CD8-positive, alpha-beta memory T cell (primary cell): ENCODE measurements around the gene UTP11. TPM values are rescaled to one million over a fixed set of nuclear protein-coding genes. Genes with fewer than 3 reads are reported as not detected.
A peak's percentile ranks its signal among the peaks of the same experiment; 100 is the strongest.

Source experiments
- CTCF ChIA-PET: fragments of 350-600 bp; sonication (Branson Sonifier 250); formaldehyde crosslinking; loops from one replicate; lab custom pipeline; 2021; ENCODE audit warnings: antibody characterized with exemption; lab: Charles Lee
- POLR2A ChIA-PET: fragments of 350-600 bp; sonication (Branson Sonifier 250); formaldehyde crosslinking; loops from one replicate; lab custom pipeline; 2021; ENCODE audit warnings: antibody characterized with exemption; lab: Charles Lee
- DNase-seq, 5 donors: peaks; one replicate each; pipeline versions ENCODE4 v3.0.0 to v3.0.0-alpha.2; 2020 to 2022; ENCODE audit warnings: mixed read lengths in 1 of 5
- H3K27ac ChIP-seq: one replicate; pipeline ENCODE4 v1.7.0; 2013; ENCODE audit warnings: low read depth, mild to moderate bottlenecking, low read length, moderate library complexity
- H3K27me3 ChIP-seq: 2 replicates; pipeline ENCODE4 v1.7.0; 2013; ENCODE audit warnings: low read length, mild to moderate bottlenecking; ENCODE audit not compliant: insufficient read depth, poor library complexity, severe bottlenecking
- H3K36me3 ChIP-seq: 2 replicates; pipeline ENCODE4 v1.7.0; 2013; ENCODE audit warnings: mild to moderate bottlenecking, low read length, moderate library complexity; ENCODE audit not compliant: insufficient read depth
- H3K4me1 ChIP-seq: 2 replicates; pipeline ENCODE4 v1.7.0; 2013; ENCODE audit warnings: mild to moderate bottlenecking, low read length, moderate library complexity; ENCODE audit not compliant: insufficient read depth
- H3K4me3 ChIP-seq: 2 replicates; pipeline ENCODE4 v1.7.0; 2013; ENCODE audit warnings: mild to moderate bottlenecking, low read length
- H3K9me3 ChIP-seq: 2 replicates; pipeline ENCODE4 v1.7.0; 2013; ENCODE audit warnings: mild to moderate bottlenecking, low read length
- H3K27ac Mint-ChIP-seq, 8 donors: one replicate each; pipeline ENCODE4 v1.8.0; 2020 to 2021; ENCODE audit warnings: mixed read lengths in 8 of 8, mild to moderate bottlenecking in 6 of 8, inconsistent platforms in 3 of 8, moderate library complexity in 3 of 8
- H3K27me3 Mint-ChIP-seq, 2 donors: one replicate each; pipeline ENCODE4 v1.8.0; 2020 to 2021; ENCODE audit warnings: mixed read lengths in 2 of 2, mild to moderate bottlenecking in 1 of 2, moderate library complexity in 1 of 2
- H3K36me3 Mint-ChIP-seq, 3 donors: one replicate each; pipeline ENCODE4 v1.8.0; 2020 to 2021; ENCODE audit warnings: mixed read lengths in 3 of 3, inconsistent platforms in 1 of 3, mild to moderate bottlenecking in 1 of 3
- H3K4me1 Mint-ChIP-seq, 3 donors: one replicate each; pipeline ENCODE4 v1.8.0; 2020 to 2021; ENCODE audit warnings: mixed read lengths in 3 of 3, inconsistent platforms in 1 of 3, mild to moderate bottlenecking in 1 of 3
- H3K4me3 Mint-ChIP-seq, 7 donors: one replicate each; pipeline ENCODE4 v1.8.0; 2020 to 2021; ENCODE audit warnings: mixed read lengths in 7 of 7, mild to moderate bottlenecking in 6 of 7, moderate library complexity in 4 of 7, inconsistent platforms in 2 of 7
- H3K9me3 Mint-ChIP-seq, 5 donors: one replicate each; pipeline ENCODE4 v1.8.0; 2020 to 2022; ENCODE audit warnings: mixed read lengths in 5 of 5, mild to moderate bottlenecking in 3 of 5, moderate library complexity in 2 of 5, inconsistent platforms in 1 of 5
- polyA plus RNA-seq: library from polyadenylated mRNA; unstranded; fragments of 300-500 nt; fragmentation: Illumina TruSeq; gene quantifications from one replicate; pipeline ENCODE4 v1.2.3, GENCODE V29; 2021
- total RNA-seq, 2 experiments: library from RNA; stranded (reverse); gene quantifications; one replicate each; pipeline ENCODE4 v1.2.3, GENCODE V29; 2021

Gene UTP11
- total and polyA plus RNA-seq, 3 experiments from 2014 or later = 22.4 to 73.6 (median 73.5) TPM

DNA sequence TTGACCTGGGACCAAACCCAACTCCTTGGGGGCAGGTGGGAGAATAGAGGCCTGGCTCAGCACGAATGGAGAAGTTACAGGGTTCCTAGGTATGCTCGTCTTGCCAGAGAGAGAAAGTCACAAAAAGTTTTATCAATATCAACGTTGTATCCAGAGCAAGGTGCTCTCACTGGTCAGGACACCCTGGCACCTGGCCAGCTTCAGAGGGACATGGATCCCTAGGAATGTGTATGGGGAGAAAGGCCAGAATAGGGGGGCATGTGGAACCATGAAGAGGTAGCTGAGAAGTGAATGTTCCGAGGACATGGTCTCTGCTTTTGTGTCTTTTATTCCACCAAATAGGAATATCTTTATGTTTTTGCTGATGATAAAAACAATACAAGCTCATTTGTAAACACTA lies 43.4 kb downstream of the UTP11 start:
- peaks cover 8 to 9% of the 10 kb centered on the region in 2 donors for H3K27me3 Mint-ChIP-seq
- POLR2A ChIA-PET = no interaction called here
- Histone ChIP-seq H3K4me3 (no peak overlapping the region), H3K9me3 (no peaks in the 10 kb centered on the region), H3K27me3 (no peaks in the 10 kb centered on the region), H3K27ac (no peak overlapping the region), H3K4me1 (no peaks in the 10 kb centered on the region), H3K36me3 (no peaks in the 10 kb centered on the region)
- CTCF ChIA-PET = no interaction called here
- no peak for DNase-seq
- H3K4me3 Mint-ChIP-seq = peak overlapping the region in 1 of 7 donors; percentile 1
- H3K27ac Mint-ChIP-seq = no peak overlapping the region
- no peaks in the 10 kb centered on the region for H3K36me3 Mint-ChIP-seq
- peaks cover 0 to under 1% (median 0%) of the 10 kb centered on the region in 5 donors for H3K9me3 Mint-ChIP-seq
- peaks cover 8 to 17% (median 14%) of the 10 kb centered on the region in 3 donors for H3K4me1 Mint-ChIP-seq

GRCh38 chr1:38059635-38060250 lies 47.2 kb downstream of the UTP11 start:
- Histone ChIP-seq H3K4me1 (no peaks in the 10 kb centered on the region), H3K4me3 (no peak overlapping the region), H3K27ac (no peak overlapping the region), H3K27me3 (no peaks in the 10 kb centered on the region), H3K36me3 (no peaks in the 10 kb centered on the region), H3K9me3 (no peaks in the 10 kb centered on the region)
- peak overlapping the region in 1 of 8 donors; percentile 48 for H3K27ac Mint-ChIP-seq
- ChIA-PET CTCF (no interaction called here), POLR2A (no interaction called here)
- peaks cover 7 to 12% of the 10 kb centered on the region in 2 donors for H3K27me3 Mint-ChIP-seq
- H3K9me3 Mint-ChIP-seq = peaks cover 0 to 1% (median 0%) of the 10 kb centered on the region in 5 donors
- H3K36me3 Mint-ChIP-seq = no peaks in the 10 kb centered on the region
- H3K4me3 Mint-ChIP-seq = no peak overlapping the region
- DNase-seq = no peak
- no peaks in the 10 kb centered on the region for H3K4me1 Mint-ChIP-seq

DNA sequence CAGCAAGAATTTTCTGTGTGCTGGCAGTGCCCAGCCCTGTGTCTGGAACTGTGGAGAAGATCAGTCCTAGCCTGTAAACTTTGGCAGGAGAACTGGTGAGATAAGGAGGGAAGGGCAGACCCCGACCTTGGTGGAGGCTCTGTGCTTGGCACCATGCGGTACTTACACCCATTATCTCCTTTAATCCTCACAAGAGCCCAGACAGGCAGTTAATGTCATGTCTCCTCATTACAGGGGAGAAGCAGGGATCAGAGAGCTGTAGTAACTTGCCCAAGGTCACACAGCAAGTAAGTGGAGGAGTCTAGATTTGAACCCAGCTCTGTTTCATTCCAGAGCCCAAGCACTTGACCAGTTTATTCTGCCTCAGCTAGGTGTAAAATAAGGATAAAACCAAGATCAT lies 48.0 kb downstream of the UTP11 start:
- peaks cover 0 to 1% (median 0%) of the 10 kb centered on the region in 5 donors for H3K9me3 Mint-ChIP-seq

DNA sequence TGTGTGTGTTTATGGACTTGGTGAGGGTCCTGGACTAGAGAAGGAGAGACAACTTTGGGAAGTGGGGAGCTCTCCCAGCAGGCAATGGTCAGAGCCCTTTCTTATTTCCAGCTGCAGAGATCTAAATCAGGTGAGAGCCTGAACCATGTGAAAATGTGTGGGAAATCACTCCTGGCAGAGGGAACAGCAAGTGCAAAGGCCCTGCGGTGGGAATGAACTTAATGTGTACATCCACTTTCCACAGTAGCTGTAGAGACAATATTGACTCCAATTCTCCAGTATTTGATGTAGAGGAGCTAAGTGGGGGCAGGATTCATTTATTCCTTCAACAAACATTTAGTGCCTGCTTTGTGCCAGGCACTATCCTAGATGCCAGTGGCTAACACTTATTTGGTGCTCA lies 48.8 kb downstream of the UTP11 start:
- Histone ChIP-seq H3K4me3 (no peak overlapping the region), H3K36me3 (no peaks in the 10 kb centered on the region), H3K9me3 (no peaks in the 10 kb centered on the region), H3K27me3 (no peaks in the 10 kb centered on the region), H3K27ac (no peak overlapping the region), H3K4me1 (no peaks in the 10 kb centered on the region)
- Mint-ChIP-seq H3K4me1 (no peaks in the 10 kb centered on the region), H3K9me3 (peaks cover 0 to 1% (median 0%) of the 10 kb centered on the region in 5 donors), H3K27me3 (peaks cover 0 to 12% of the 10 kb centered on the region in 2 donors), H3K27ac (peak overlapping the region in 1 of 8 donors; percentile 55), H3K4me3 (no peak overlapping the region), H3K36me3 (no peaks in the 10 kb centered on the region)
- ChIA-PET CTCF (no interaction called here), POLR2A (no interaction called here)
- DNase-seq = no peak

More for the DNA sequence above, 48.0 kb downstream of the UTP11 start:
- Histone ChIP-seq H3K9me3 (no peaks in the 10 kb centered on the region), H3K27ac (no peak overlapping the region), H3K36me3 (no peaks in the 10 kb centered on the region), H3K4me1 (no peaks in the 10 kb centered on the region), H3K27me3 (no peaks in the 10 kb centered on the region), H3K4me3 (no peak overlapping the region)
- no peak for DNase-seq
- Mint-ChIP-seq H3K4me1 (no peaks in the 10 kb centered on the region), H3K4me3 (no peak overlapping the region), H3K27ac (no peak overlapping the region), H3K27me3 (peaks cover 1 to 12% of the 10 kb centered on the region in 2 donors), H3K36me3 (no peaks in the 10 kb centered on the region)
- ChIA-PET CTCF (no interaction called here), POLR2A (no interaction called here)

GRCh38 chr1:38061883-38062328 lies 49.4 kb downstream of the UTP11 start:
- Mint-ChIP-seq H3K27me3 (peaks cover 0 to 12% of the 10 kb centered on the region in 2 donors), H3K36me3 (no peaks in the 10 kb centered on the region), H3K4me3 (no peak overlapping the region), H3K27ac (no peak overlapping the region), H3K9me3 (peaks cover 0 to 1% (median 0%) of the 10 kb centered on the region in 5 donors), H3K4me1 (no peaks in the 10 kb centered on the region)
- Histone ChIP-seq H3K9me3 (no peaks in the 10 kb centered on the region), H3K36me3 (no peaks in the 10 kb centered on the region), H3K4me3 (no peak overlapping the region), H3K27ac (no peak overlapping the region), H3K4me1 (no peaks in the 10 kb centered on the region), H3K27me3 (no peaks in the 10 kb centered on the region)
- ChIA-PET POLR2A (no interaction called here), CTCF (no interaction called here)
- no peak for DNase-seq

- no peaks in the 10 kb centered on the region for H3K27me3 ChIP-seq
- Mint-ChIP-seq H3K36me3 (no peaks in the 10 kb centered on the region), H3K27me3 (peaks cover 0 to 17% of the 10 kb centered on the region in 2 donors), H3K9me3 (peaks cover 0 to 1% (median 0%) of the 10 kb centered on the region in 5 donors), H3K4me1 (no peaks in the 10 kb centered on the region), H3K4me3 (no peak overlapping the region), H3K27ac (no peak overlapping the region)
- ChIA-PET CTCF (no interaction called here), POLR2A (no interaction called here)
- H3K4me3 ChIP-seq = no peak overlapping the region
- no peak overlapping the region for H3K27ac ChIP-seq
- no peaks in the 10 kb centered on the region for H3K9me3 ChIP-seq
- H3K4me1 ChIP-seq = no peaks in the 10 kb centered on the region
- no peaks in the 10 kb centered on the region for H3K36me3 ChIP-seq
- no peak for DNase-seq
These were observed 50.1 kb downstream of the UTP11 start for GRCh38 chr1:38062361-38063288.

DNA sequence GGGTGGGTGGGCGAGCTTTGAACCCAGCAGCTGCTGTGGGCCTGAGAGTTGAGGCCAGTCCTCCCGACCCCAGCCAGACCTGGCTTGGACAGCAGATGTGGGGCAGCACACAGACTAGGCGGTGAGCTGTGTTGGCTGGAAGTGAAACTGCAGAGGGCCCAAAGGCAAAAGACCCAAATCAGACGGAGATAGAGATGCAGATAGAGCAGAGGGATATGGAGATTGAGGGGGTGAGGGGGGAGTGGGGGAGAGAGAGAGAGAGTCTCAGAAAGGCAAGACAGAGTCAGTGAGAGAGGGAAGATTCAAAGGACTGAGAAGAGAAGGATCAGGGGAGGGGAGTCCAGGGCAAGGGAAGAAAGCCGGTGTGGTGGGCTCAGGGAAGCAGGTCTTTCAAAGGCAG lies 51.1 kb downstream of the UTP11 start:
- H3K27ac Mint-ChIP-seq = peak overlapping the region in 1 of 8 donors; percentile 77
- peaks cover 3 to 20% of the 10 kb centered on the region in 2 donors for H3K27me3 Mint-ChIP-seq
- H3K9me3 Mint-ChIP-seq = peaks cover 0 to 1% (median 0%) of the 10 kb centered on the region in 5 donors
- DNase-seq = no peak
- Histone ChIP-seq H3K9me3 (no peaks in the 10 kb centered on the region), H3K4me3 (no peak overlapping the region), H3K36me3 (no peaks in the 10 kb centered on the region), H3K4me1 (no peaks in the 10 kb centered on the region), H3K27me3 (peaks cover 6% of the 10 kb centered on the region), H3K27ac (no peak overlapping the region)
- no peak overlapping the region for H3K4me3 Mint-ChIP-seq
- no peaks in the 10 kb centered on the region for H3K4me1 Mint-ChIP-seq
- no peaks in the 10 kb centered on the region for H3K36me3 Mint-ChIP-seq
- CTCF ChIA-PET = no interaction called here
- POLR2A ChIA-PET = no interaction called here
